Measurements from ENCODE around the gene FER.

FER gene

GRCh38 chr5:108940506-108940905 is 192.8 kb downstream of the FER start:
- in situ Hi-C loops (cut with MboI; ENCODE audit: low pct_unique_long_range_greater_than_20kb, low sequenced_read_pairs, unreplicated experiment): no loop called here
- no peak for DNase-seq (ENCODE audit: low spot score)
- TF ChIP-seq CTCF (IDR thresholded peaks at IDR 0.05; ENCODE audit: extremely low read depth, insufficient read depth, missing control alignments): no peak

GRCh38 chr5:108941746-108942145 is 194.0 kb downstream of the FER start:
- no peak for TF ChIP-seq CTCF (IDR thresholded peaks at IDR 0.05; ENCODE audit: extremely low read depth, insufficient read depth, missing control alignments)
- in situ Hi-C loops (cut with MboI; ENCODE audit: low pct_unique_long_range_greater_than_20kb, low sequenced_read_pairs, unreplicated experiment): no loop called here
- no peak for DNase-seq (ENCODE audit: low spot score)

- no peak for TF ChIP-seq CTCF (IDR thresholded peaks at IDR 0.05; ENCODE audit: extremely low read depth, insufficient read depth, missing control alignments)
- in situ Hi-C loops (cut with MboI; ENCODE audit: low pct_unique_long_range_greater_than_20kb, low sequenced_read_pairs, unreplicated experiment): no loop called here
- no peak for DNase-seq (ENCODE audit: low spot score)
These were observed 195.0 kb downstream of the FER start for GRCh38 chr5:108942701-108943100.

GRCh38 chr5:108945094-108945493 is 197.4 kb downstream of the FER start:
- in situ Hi-C loops (cut with MboI; ENCODE audit: low pct_unique_long_range_greater_than_20kb, low sequenced_read_pairs, unreplicated experiment): no loop called here
- DNase-seq (ENCODE audit: low spot score): no peak
- no peak for TF ChIP-seq CTCF (IDR thresholded peaks at IDR 0.05; ENCODE audit: extremely low read depth, insufficient read depth, missing control alignments)

- DNase-seq (ENCODE audit: low spot score): no peak
- no peak for TF ChIP-seq CTCF (IDR thresholded peaks at IDR 0.05; ENCODE audit: extremely low read depth, insufficient read depth, missing control alignments)
- in situ Hi-C loops (cut with MboI; ENCODE audit: low pct_unique_long_range_greater_than_20kb, low sequenced_read_pairs, unreplicated experiment): no loop called here
These were observed 198.3 kb downstream of the FER start for GRCh38 chr5:108946008-108946407.

GRCh38 chr5:108947164-108947563 is 199.5 kb downstream of the FER start:
- no peak for TF ChIP-seq CTCF (IDR thresholded peaks at IDR 0.05; ENCODE audit: extremely low read depth, insufficient read depth, missing control alignments)
- DNase-seq (ENCODE audit: low spot score): no peak
- in situ Hi-C loops (cut with MboI; ENCODE audit: low pct_unique_long_range_greater_than_20kb, low sequenced_read_pairs, unreplicated experiment): no loop called here

- in situ Hi-C loops (cut with MboI; ENCODE audit: low pct_unique_long_range_greater_than_20kb, low sequenced_read_pairs, unreplicated experiment): no loop called here
- no peak for TF ChIP-seq CTCF (IDR thresholded peaks at IDR 0.05; ENCODE audit: extremely low read depth, insufficient read depth, missing control alignments)
These were observed 202.6 kb downstream of the FER start for GRCh38 chr5:108950276-108950675.

More at GRCh38 chr5:108950276-108950675, 202.6 kb downstream of the FER start:
- DNase-seq (ENCODE audit: low spot score): no peak
